Neutrophil (primary cell): Measurements from ENCODE around the gene CPE.
"Not testable (repeated sequence)": the region's sequence is repeated elsewhere in the genome, so short reads cannot be mapped to it uniquely, and the experiment has no call there.

Experiments used
- H3K27ac ChIP-seq: fragments of 200-600 bp; sonication (generic); 2 replicates; pipeline ENCODE4 v1.5.1; 2016; ENCODE audit warnings: mild to moderate bottlenecking, moderate library complexity
- H3K27me3 ChIP-seq: fragments of 200-600 bp; sonication (generic); 2 replicates; pipeline ENCODE4 v1.6.0; 2016; ENCODE audit warnings: mild to moderate bottlenecking
- H3K36me3 ChIP-seq: fragments of 200-600 bp; sonication (generic); 2 replicates; pipeline ENCODE4 v1.5.1; 2017
- H3K4me1 ChIP-seq, 2 experiments: fragments of 200-600 bp in 1 of 2; sonication (generic) in 1 of 2; 1 replicate in 1 of 2; 2 replicates in 1 of 2; pipeline versions ENCODE4 v1.5.1 to v1.6.1; 2013 to 2016; ENCODE audit warnings: low read depth in 1 of 2, low read length in 1 of 2, mild to moderate bottlenecking in 1 of 2, moderate library complexity in 1 of 2; ENCODE audit not compliant: control insufficient read depth in 1 of 2, insufficient read depth in 1 of 2
- H3K4me3 ChIP-seq, 2 experiments: fragments of 200-600 bp in 1 of 2; sonication (generic) in 1 of 2; 1 replicate in 1 of 2; 2 replicates in 1 of 2; pipeline ENCODE4 v1.5.1; 2013 to 2016; ENCODE audit warnings: low read depth in 1 of 2, low read length in 1 of 2, mild to moderate bottlenecking in 1 of 2, moderate library complexity in 1 of 2
- H3K9me3 ChIP-seq: fragments of 200-600 bp; sonication (generic); 2 replicates; pipeline ENCODE4 v1.5.1; 2016
- CTCF ChIP-seq: fragments of 200-600 bp; sonication (generic); IDR thresholded peaks from 2 replicates; pipeline ENCODE4 v1.5.1; 2016; ENCODE audit warnings: antibody characterized with exemption

CPE gene

GRCh38 chr4:165450871-165451270 is 72.1 kb downstream of the CPE start:
- H3K4me3 ChIP-seq = no peak overlapping the region
- no peaks in the 10 kb centered on the region for H3K36me3 ChIP-seq
- H3K4me1 ChIP-seq = no peaks in the 10 kb centered on the region
- H3K27ac ChIP-seq = no peak overlapping the region
- no peaks in the 10 kb centered on the region for H3K9me3 ChIP-seq
- TF ChIP-seq CTCF = no peak
- H3K27me3 ChIP-seq = no peaks in the 10 kb centered on the region

DNA sequence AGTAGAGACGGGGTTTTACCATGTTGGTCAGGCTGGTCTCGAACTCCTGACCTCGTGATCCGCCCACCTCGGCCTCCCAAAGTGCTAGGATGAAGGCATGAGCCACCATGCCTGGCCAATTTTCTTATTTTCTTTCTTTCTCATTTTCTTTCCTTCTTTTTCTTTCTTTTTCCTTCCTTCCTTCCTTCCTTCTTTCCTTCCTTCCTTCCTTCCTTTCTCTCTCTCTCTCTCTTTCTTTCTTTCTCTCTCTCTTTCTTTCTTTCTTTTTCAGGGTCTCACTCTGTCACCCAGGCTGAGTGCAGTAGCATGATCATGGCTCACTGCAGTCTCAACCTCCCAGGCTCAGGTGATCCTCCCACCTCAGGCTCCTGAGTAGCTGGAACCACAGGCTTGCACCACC is 74.3 kb downstream of the CPE start:
- H3K9me3 ChIP-seq, H3K4me3 ChIP-seq, H3K36me3 ChIP-seq, H3K27ac ChIP-seq, H3K4me1 ChIP-seq, H3K27me3 ChIP-seq: not testable (repeated sequence)

DNA sequence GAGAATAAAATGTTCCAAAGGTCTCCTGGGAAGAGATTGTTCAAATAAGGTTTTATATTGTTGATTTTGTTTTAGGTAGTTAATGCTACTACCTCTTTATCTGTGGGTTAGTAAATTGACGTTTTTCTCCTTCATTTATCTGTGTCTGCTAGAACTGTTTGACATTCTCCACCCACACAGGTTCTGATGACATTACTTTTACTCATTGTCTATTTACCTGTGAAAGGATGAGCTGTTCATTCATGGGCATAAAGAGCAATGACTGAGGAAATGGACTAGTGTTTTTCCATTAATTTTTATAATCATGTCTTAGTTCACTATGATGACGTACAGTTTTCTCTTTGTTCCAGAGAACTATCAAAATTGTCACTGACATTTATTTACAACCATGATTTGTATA is 75.6 kb downstream of the CPE start:
- Histone ChIP-seq H3K9me3 (no peaks in the 10 kb centered on the region), H3K4me1 (no peaks in the 10 kb centered on the region), H3K27ac (no peak overlapping the region), H3K27me3 (no peaks in the 10 kb centered on the region), H3K36me3 (no peaks in the 10 kb centered on the region), H3K4me3 (no peak overlapping the region)
- no peak for TF ChIP-seq CTCF

- no peak overlapping the region for H3K27ac ChIP-seq
- H3K4me1 ChIP-seq = no peaks in the 10 kb centered on the region
- no peak overlapping the region for H3K4me3 ChIP-seq
Measured at GRCh38 chr4:165457793-165458192, 79.0 kb downstream of the CPE start.

DNA sequence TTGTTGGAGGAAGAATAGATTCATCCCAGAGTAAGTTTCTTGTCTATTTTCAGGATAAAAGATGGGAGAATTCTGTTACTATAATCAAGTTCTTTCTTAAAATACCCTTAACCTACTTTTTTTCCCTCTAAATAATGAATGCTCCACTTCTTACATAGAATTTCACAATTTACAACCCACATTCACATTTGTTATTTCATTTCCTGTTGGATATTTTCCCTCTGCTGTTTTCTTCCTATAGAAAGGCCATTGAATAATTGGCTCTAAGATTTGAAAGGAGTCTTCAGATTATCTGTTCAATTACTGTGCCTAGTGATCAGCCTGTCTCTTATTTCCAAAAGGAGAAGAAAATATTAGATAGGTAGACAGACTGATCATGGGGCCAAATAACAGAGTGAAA is 79.7 kb downstream of the CPE start:
- Histone ChIP-seq H3K4me3 (no peak overlapping the region), H3K27ac (no peak overlapping the region), H3K27me3 (no peaks in the 10 kb centered on the region), H3K36me3 (no peaks in the 10 kb centered on the region), H3K4me1 (no peaks in the 10 kb centered on the region), H3K9me3 (no peaks in the 10 kb centered on the region)
- TF ChIP-seq CTCF = no peak

More at GRCh38 chr4:165457793-165458192, 79.0 kb downstream of the CPE start:
- Histone ChIP-seq H3K36me3 (no peaks in the 10 kb centered on the region), H3K9me3 (no peaks in the 10 kb centered on the region), H3K27me3 (no peaks in the 10 kb centered on the region)
- no peak for TF ChIP-seq CTCF

GRCh38 chr4:165461159-165461821 is 82.5 kb downstream of the CPE start:
- no peak for TF ChIP-seq CTCF
- Histone ChIP-seq H3K27me3 (no peaks in the 10 kb centered on the region), H3K4me3 (no peak overlapping the region), H3K9me3 (no peaks in the 10 kb centered on the region), H3K27ac (no peak overlapping the region), H3K4me1 (no peaks in the 10 kb centered on the region), H3K36me3 (no peaks in the 10 kb centered on the region)
